ENCODE data around the gene TMEM229B.

TMEM229B gene

DNA sequence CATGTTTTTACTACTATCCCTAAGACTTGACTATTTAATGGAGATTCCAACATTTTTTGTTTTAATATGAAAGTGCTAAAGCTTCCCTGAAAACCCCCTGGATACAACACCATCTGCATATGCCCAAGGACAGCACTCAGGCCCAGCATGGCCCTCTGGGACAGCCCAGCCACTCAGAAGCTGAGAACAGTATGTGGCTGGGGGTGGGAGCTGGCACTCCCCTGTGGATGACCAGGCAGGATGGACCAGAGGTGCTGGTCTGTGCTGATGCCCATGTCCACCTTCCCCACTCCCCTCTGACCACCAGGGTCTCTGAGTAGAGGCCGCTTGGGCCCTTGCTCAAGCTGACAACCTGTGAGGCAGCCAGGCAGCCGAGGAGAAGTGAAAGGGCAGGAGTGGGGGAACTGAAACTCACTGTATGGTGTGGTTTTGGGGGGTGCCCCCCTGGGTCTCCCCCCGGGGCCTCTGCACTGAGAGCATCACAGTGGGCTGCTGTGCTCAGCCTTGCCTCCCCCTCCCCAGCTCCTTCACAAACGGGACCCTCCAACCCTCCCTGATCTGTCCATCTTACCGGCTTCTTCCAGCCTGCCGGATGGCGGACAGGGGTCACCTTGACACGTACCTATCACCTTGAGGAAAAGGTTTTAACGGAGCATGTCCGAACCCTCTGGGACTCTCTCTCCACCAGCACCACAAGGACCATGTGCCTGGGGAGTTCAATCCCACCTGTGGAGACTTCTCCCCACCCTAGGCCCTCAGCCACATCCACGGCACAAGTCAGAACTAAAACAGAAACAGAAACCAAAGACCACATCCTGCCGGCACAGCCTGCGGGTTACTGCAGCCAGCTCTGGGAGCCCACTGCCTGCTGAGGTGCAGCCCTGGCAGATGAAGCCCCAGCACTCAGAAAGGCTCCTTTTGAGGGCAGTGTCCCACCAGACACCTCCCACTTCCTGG, at the start of gene TMEM229B:
Gene TMEM229B (minus strand): TSS at position 785 of the 957 bp plus-strand sequence. CDS start 14,798 bp downstream, outside the sequence.
- peak; percentile 95 for DNase-seq

- no peak for DNase-seq
These were observed 49.2 kb upstream of the TMEM229B start for GRCh38 chr14:67537736-67538135.

- no peak for DNase-seq
These were observed 47.6 kb upstream of the TMEM229B start for GRCh38 chr14:67536087-67536486.

- DNase-seq, result no peak
These were observed 45.2 kb upstream of the TMEM229B start for GRCh38 chr14:67533754-67534085.

DNA sequence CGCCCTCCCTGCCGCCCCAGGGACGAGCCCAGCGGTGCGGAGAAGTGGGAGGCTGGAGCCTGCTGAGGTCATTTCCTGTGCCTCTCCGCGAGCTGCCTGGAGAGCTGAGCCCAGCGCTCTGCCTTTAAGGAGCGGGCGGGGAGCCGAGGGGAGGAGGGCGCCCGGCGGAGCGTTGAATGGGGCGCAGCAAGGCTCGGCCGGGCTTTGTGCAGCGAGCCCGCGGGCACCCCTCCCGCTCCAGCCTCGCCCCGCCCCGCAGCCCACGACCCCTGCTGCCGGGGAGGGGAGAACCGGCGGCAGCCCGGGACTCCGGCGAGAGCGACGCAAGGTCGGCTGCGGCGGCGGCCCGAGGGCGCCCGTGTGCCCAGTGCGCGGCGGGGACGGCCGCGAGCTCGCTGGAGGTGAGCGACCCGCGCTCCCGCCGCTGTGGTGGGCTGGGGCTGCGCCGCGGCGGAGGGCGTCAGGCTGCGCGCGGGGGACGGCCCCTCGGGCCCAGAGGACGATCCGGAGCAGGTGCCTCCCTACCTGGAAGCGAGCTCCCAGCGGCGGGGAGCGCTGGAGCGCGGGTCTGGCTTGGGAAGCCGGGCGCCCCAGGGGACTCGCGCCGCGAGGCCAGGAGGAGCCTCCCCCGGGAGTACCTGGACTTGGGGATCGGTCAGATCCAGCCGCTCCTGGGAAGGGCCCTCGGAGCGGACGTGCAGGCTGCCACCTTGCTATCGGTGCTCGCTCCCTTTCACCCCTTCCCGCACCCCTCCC, 44.7 kb upstream of the TMEM229B start, which contains the start of gene PLEKHH1:
Gene PLEKHH1 (plus strand): TSS at position 293 of the 756 bp plus-strand sequence. CDS start 8,578 bp downstream, outside the sequence.
- peak; percentile 59 for DNase-seq

GRCh38 chr14:67532606-67532997, 44.1 kb upstream of the TMEM229B start:
- DNase-seq, result no peak

- DNase-seq, result no peak
These were observed 41.7 kb upstream of the TMEM229B start for GRCh38 chr14:67529947-67530935.

- DNase-seq, result no peak
These were observed 39.8 kb upstream of the TMEM229B start for GRCh38 chr14:67528276-67528675.

DNA sequence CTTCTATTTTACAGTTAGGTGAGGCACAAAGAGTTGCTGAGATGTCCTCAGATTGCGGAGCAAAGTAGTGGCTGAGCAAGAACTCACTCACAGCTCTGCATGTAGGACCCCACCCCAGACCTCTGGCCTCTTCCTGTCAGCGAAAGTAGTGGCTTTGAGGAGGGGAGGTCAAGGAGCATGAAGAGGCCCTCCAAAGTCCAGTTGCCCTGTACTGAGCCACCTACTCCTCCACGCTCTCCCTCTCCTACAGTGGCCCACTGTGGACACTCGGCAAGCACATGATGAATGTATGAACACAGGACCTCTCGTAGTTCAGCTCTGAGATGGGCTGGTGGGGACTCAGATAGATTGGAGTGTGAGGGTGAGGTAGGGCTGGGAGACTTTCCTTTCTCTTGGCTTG, 39.2 kb upstream of the TMEM229B start:
- no peak for DNase-seq

- DNase-seq, result peak; percentile 57
These were observed 38.3 kb upstream of the TMEM229B start for GRCh38 chr14:67526676-67527459.

DNA sequence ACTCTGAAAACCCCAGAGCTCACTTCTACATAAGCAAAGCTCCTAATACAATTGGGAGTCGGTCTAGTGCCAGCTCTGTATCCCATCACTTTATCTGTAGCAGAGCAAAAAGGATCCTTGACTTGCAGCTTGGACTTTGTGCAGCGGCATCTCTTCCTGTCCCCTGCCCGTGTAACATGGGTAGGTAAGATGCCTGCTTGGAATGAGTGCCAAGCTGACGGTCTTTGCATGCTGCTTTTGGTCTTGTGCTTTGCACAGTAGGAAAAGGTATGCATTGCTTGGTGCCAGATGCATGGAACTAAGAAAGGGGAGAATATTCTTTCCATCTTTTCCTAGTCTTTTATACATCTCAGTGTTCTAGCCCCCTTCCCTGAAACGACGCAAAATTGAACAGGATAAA, 37.7 kb upstream of the TMEM229B start:
- DNase-seq, result no peak

GRCh38 chr14:67525389-67525788, 36.9 kb upstream of the TMEM229B start:
- no peak for DNase-seq

- peak; percentile 57 for DNase-seq
These were observed 36.1 kb upstream of the TMEM229B start for GRCh38 chr14:67524634-67524963.

GRCh38 chr14:67523764-67524633, 35.5 kb upstream of the TMEM229B start:
- DNase-seq, result no peak

DNA sequence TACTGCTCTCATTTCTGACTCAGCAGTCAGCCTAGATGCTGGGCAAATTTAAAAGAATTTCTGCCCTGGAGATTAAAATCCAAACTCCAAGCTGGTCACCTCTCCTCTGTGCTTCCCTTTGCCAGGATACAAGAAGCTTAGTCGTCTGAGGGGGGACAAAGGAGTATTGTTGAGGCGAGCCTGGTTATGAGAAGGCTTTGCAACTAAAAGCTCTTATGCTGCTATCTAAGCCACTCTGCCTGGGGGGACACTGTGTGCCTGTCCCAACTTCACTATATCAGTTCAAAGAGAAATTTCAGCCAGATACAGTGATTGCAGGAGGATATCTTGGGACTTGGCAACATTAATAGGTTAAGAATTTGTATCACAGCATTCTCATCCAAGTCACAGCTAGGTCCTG, 33.7 kb upstream of the TMEM229B start:
- no peak for DNase-seq

DNA sequence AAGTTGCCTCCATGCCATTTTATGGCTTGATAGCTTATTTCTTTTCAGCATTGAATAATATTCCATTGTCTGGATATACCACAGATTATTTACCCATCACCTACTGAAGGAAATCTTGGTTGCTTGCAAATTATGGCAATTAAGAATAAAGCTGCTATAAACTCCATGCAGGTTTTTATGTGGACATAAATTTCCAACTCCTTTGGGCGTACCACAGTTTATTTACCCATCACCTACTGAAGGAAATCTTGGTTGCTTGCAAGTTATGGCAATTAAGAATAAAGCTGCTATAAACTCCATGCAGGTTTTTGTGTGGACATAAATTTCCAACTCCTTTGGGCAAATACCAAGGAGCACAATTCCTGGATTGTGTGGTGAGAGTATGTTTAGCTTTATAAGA, 32.0 kb upstream of the TMEM229B start:
- no peak for DNase-seq

- no peak for DNase-seq
These were observed 30.9 kb upstream of the TMEM229B start for GRCh38 chr14:67519406-67519805.

DNA sequence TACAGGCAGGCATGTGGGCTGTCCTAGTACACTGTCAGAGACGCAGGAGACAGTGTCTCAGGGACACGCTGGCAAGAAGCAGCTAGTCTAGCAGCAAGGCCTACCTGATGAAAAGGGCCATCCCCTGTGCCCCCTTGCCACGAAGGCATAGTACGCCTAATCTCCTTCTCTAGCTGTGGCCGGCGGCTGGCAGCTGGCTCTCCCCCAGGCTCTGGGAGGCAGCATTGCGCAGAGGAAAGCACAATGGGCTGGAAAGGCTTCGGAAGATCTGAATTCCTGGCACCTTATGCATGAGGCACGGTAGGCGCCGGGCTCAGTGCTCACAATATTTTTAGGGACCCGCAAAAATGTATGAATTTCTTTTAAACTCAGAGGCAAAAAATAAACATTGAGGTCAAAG, 28.6 kb upstream of the TMEM229B start:
- no peak for DNase-seq

DNA sequence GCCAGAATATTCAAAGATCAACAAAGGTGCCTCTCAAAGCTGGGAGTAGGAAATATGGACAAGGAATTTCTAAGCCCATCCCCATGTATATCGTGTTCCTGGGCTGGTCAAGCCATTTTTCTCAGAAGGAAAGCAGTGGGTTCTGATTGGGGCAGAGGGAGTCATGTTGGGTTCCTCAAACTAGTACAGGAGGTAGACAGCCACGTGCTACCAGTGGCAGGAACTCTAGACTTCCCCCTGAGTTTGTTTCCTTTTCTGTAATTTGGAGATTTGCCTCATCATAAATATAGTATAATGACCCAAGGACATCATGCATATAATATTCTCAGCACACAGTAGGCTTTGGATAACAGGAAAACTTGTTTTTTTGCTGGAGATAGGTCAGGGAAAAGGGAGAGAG, 28.2 kb upstream of the TMEM229B start:
- peak; percentile 13 for DNase-seq

DNA sequence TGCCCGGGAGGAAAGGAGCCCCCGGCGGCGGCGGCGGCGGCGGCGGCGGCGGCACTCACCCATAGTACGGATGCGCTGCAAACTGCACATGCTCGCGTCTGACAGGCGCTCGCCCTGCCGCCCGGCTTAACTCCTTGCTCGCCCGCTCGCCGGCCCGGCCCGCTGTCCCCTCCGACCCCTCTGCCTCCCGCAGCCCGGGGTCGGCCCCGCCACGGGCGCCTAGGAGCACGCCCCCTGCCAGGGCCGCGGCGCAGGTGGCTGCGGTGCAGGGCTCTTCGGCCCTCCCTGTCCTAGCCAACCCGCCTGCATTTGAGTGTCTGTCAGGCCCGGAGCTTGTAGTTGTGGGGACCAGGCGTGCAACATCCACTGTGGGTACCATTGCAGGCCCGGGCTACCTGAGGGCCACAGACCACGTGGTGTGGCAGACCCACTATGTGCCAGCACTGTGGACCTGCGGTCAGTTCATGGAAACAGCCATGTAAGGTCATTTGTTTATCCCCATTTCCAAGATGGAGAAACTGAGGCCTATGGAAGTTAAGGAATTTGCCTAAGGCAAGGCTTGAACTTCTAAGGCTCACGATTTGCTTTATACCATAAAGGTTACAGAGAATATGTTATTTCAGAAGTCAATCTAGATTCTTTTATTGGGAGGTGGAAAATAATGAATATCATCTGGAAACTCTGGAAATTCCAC, 27.0 kb upstream of the TMEM229B start:
- DNase-seq, result no peak

All from MV-4-11 (cell line).